PC-3 (cell line): Measurements from ENCODE around the gene SEMA4F. TPM values are rescaled to one million over a fixed set of nuclear protein-coding genes. Genes with fewer than 3 reads are reported as not detected.

ENCODE experiments used
- ATAC-seq: fragments of 200-7000 bp; cut with Tn5 transposase; 2 replicates; pipeline ENCODE4 v1.9.1; 2020; ENCODE audit warnings: mild to moderate bottlenecking, moderate library complexity
- BruUV-seq: library from RNA; stranded (reverse); fragments of 400-500 nt; replicated peaks from 2 replicates; lab custom pipeline; 2021; lab: Mats Ljungman, UMichigan
- CTCF ChIA-PET: fragments of 300-600 bp; sonication (Branson Sonifier 250); formaldehyde crosslinking; loops from one replicate; lab custom pipeline; 2022; ENCODE audit warnings: antibody characterized with exemption; lab: Charles Lee
- POLR2A ChIA-PET: fragments of 300-600 bp; sonication (Branson Sonifier 250); formaldehyde crosslinking; loops from one replicate; lab custom pipeline; 2022; ENCODE audit warnings: antibody characterized with exemption; ENCODE audit not compliant: unreplicated experiment; lab: Charles Lee
- DNase-seq: peaks from one replicate; pipeline ENCODE4 v3.0.0-alpha.2; 2015
- H2AFZ ChIP-seq: fragments of 300-600 bp; sonication (generic); 2 replicates; pipeline ENCODE4 v1.6.0; 2016; ENCODE audit warnings: antibody characterized with exemption, low read length
- H3F3A ChIP-seq: fragments of 300-600 bp; sonication (generic); one replicate; pipeline ENCODE4 v1.6.0; 2017; ENCODE audit warnings: antibody characterized with exemption, low read length, control low read depth, mild to moderate bottlenecking; ENCODE audit not compliant: unreplicated experiment
- H3K27ac ChIP-seq: fragments of 300-600 bp; sonication (generic); 2 replicates; pipeline ENCODE4 v1.5.1; 2016; ENCODE audit warnings: mild to moderate bottlenecking, low read length
- H3K27me3 ChIP-seq: fragments of 300-600 bp; sonication (generic); 2 replicates; pipeline ENCODE4 v1.6.1; 2016; ENCODE audit warnings: low read length, mixed read lengths
- H3K36me3 ChIP-seq: fragments of 300-600 bp; sonication (generic); 2 replicates; pipeline ENCODE4 v1.6.1; 2016; ENCODE audit warnings: low read depth, mixed run types, low read length, mixed read lengths
- H3K4me1 ChIP-seq: fragments of 300-600 bp; sonication (generic); 2 replicates; pipeline ENCODE4 v1.5.1; 2016; ENCODE audit warnings: low read length; ENCODE audit not compliant: insufficient read depth
- H3K4me2 ChIP-seq: fragments of 300-600 bp; sonication (generic); 2 replicates; pipeline ENCODE4 v1.6.0; 2016; ENCODE audit warnings: low read length
- H3K4me3 ChIP-seq: fragments of 300-600 bp; sonication (generic); 2 replicates; pipeline ENCODE4 v1.5.1; 2016; ENCODE audit warnings: mild to moderate bottlenecking, low read length, mixed read lengths
- H3K79me2 ChIP-seq: fragments of 300-600 bp; sonication (generic); 2 replicates; pipeline ENCODE4 v1.6.1; 2017; ENCODE audit warnings: low read length, mixed read lengths
- H3K9ac ChIP-seq: fragments of 300-600 bp; sonication (generic); 2 replicates; pipeline ENCODE4 v1.6.0; 2016; ENCODE audit warnings: mild to moderate bottlenecking, low read length
- H3K9me2 ChIP-seq: fragments of 300-600 bp; sonication (generic); replicated peaks from 2 replicates; pipeline ENCODE4 v1.6.1; 2016; ENCODE audit warnings: mixed run types, low read length, mixed read lengths
- H3K9me3 ChIP-seq: fragments of 300-600 bp; sonication (generic); 2 replicates; pipeline ENCODE4 v1.6.1; 2016; ENCODE audit warnings: low read length, mixed read lengths
- H4K20me1 ChIP-seq: fragments of 300-600 bp; sonication (generic); 2 replicates; pipeline ENCODE4 v1.6.1; 2016; ENCODE audit warnings: low read length, mixed read lengths
- CTCF ChIP-seq: fragments of 300-600 bp; sonication (generic); conservative IDR thresholded peaks from 2 replicates; pipeline ENCODE4 v1.5.1; 2017; ENCODE audit warnings: antibody characterized with exemption, low read depth, mild to moderate bottlenecking, low read length
- EZH2 ChIP-seq: fragments of 300-600 bp; sonication (generic); IDR thresholded peaks from one replicate; pipeline ENCODE4 v1.6.1; 2017; ENCODE audit warnings: antibody characterized with exemption, mild to moderate bottlenecking, low read length; ENCODE audit not compliant: unreplicated experiment
- EZH2phosphoT487 ChIP-seq: fragments of 300-600 bp; sonication (generic); IDR thresholded peaks from 2 replicates; pipeline ENCODE4 v1.6.1; 2018; ENCODE audit warnings: mild to moderate bottlenecking, antibody characterized with exemption, low read length, borderline replicate concordance
- intact Hi-C: fragments of 100-400 bp; cut with micrococcal nuclease; formaldehyde crosslinking; loops from 2 replicates; pipeline ENCODE4 v1.9.0; 2023
- total RNA-seq: library from RNA; depleted of rRNA; stranded (reverse); fragments of >200 nt; gene quantifications from 2 replicates; pipeline ENCODE4 v1.2.3, GENCODE V29; 2014

Gene SEMA4F
- total RNA-seq, 1 experiment from 2014 or later, result 13.9 TPM

DNA sequence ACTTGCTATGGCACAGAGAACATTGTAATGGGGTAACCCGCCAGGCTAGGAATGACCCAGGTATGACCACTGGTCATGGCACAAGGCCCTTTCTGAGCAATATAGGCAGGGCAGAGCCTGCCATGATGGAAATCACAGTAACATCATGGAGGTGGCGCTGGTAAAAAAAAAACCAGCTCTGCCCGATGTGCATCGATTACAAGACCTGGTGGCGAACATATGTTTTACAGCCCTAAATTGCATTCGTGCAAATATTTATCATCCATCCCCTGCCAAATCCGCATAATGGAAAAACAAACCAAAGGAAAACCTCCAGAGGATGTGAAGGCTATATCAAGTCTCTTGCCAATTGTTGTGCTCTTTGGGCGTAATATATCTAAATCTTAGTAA, 60.6 kb downstream of the SEMA4F start:
- BruUV-seq, result no TSS peak
- ChIA-PET CTCF (no interaction called here), POLR2A (no interaction called here)
- no peaks in the 10 kb centered on the region for H3K9me2 ChIP-seq
- H3K79me2 ChIP-seq, result peaks cover 4% of the 10 kb centered on the region; the same call in 1 of the 2 replicates
- peaks cover 68% of the 10 kb centered on the region for H3K4me1 ChIP-seq
- H3F3A ChIP-seq, result peaks cover 12% of the 10 kb centered on the region
- intact Hi-C loops, result loop anchor here (1.0 to 2.0 kb wide), 3 partner anchors 24 to 162 kb away; no protein-coding TSS in a partner anchor
- H3K9ac ChIP-seq, result no peak overlapping the region; the same call in 1 of the 2 replicates
- no peak for ATAC-seq
- peak overlapping the region; percentile 83 for H2AFZ ChIP-seq
- TF ChIP-seq EZH2 (no peak), EZH2phosphoT487 (no peak), CTCF (no peak)
- H3K36me3 ChIP-seq, result no peaks in the 10 kb centered on the region
- peak overlapping the region; percentile 76 for H3K4me3 ChIP-seq
- no peaks in the 10 kb centered on the region for H4K20me1 ChIP-seq
- peak overlapping the region; percentile 85 for H3K4me2 ChIP-seq
- H3K27me3 ChIP-seq, result no peaks in the 10 kb centered on the region
- H3K9me3 ChIP-seq, result no peaks in the 10 kb centered on the region
- H3K27ac ChIP-seq, result peak overlapping the region; percentile 53
- no peak for DNase-seq

- intact Hi-C loops, result loop anchor here (1.0 to 2.0 kb wide), 3 partner anchors 24 to 161 kb away; no protein-coding TSS in a partner anchor
- ChIA-PET POLR2A (no interaction called here), CTCF (interaction anchor here (0.9 to 1.0 kb wide), 2 partner anchors 125 to 134 kb away, joined by 3 to 4 read pairs; no protein-coding TSS in a partner anchor)
- Histone ChIP-seq H3K4me2 (peak overlapping the region; percentile 85), H3K27ac (peak overlapping the region; percentile 53), H4K20me1 (no peaks in the 10 kb centered on the region), H3K4me1 (peaks cover 71% of the 10 kb centered on the region), H3K27me3 (no peaks in the 10 kb centered on the region), H3K9me3 (no peaks in the 10 kb centered on the region), H3K79me2 (peaks cover 4% of the 10 kb centered on the region; the same call in 1 of the 2 replicates), H2AFZ (peak overlapping the region; percentile 83), H3K9me2 (no peaks in the 10 kb centered on the region), H3F3A (peaks cover 12% of the 10 kb centered on the region), H3K9ac (peak overlapping the region; percentile 68), H3K4me3 (peak overlapping the region; percentile 76), H3K36me3 (no peaks in the 10 kb centered on the region)
- ATAC-seq (peak; percentile 62), DNase-seq (peak; percentile 93)
- TF ChIP-seq EZH2 (no peak), CTCF (peak; percentile 97)
- BruUV-seq, result no TSS peak
These were observed 61.2 kb downstream of the SEMA4F start for GRCh38 chr2:74715081-74715791.

- Histone ChIP-seq H3K4me1 (peaks cover 71% of the 10 kb centered on the region), H2AFZ (peak overlapping the region; percentile 83), H3K9ac (peak overlapping the region; percentile 68), H3K9me2 (no peaks in the 10 kb centered on the region), H3K4me2 (peak overlapping the region; percentile 85), H3F3A (peaks cover 12% of the 10 kb centered on the region), H3K9me3 (no peaks in the 10 kb centered on the region), H3K36me3 (no peaks in the 10 kb centered on the region), H3K27me3 (no peaks in the 10 kb centered on the region), H3K27ac (peak overlapping the region; percentile 53), H3K79me2 (peaks cover 4% of the 10 kb centered on the region; the same call in 1 of the 2 replicates), H4K20me1 (no peaks in the 10 kb centered on the region), H3K4me3 (peak overlapping the region; percentile 76)
- intact Hi-C loops, result loop anchor here (1.0 to 2.0 kb wide), 3 partner anchors 25 to 160 kb away; no protein-coding TSS in a partner anchor
- TF ChIP-seq EZH2 (no peak), CTCF (no peak), EZH2phosphoT487 (no peak)
- ATAC-seq (no peak), DNase-seq (no peak)
- ChIA-PET CTCF (interaction anchor here (0.9 to 1.0 kb wide), 2 partner anchors 125 to 134 kb away, joined by 3 to 4 read pairs; no protein-coding TSS in a partner anchor), POLR2A (no interaction called here)
- no TSS peak for BruUV-seq
These were observed 61.8 kb downstream of the SEMA4F start for GRCh38 chr2:74715880-74716279.
